Activated effector memory CD4-positive, alpha-beta T cell treated with anti-CD3 and anti-CD28 coated beads, Interleukin-2, amount 50 U/mL, for 16 hours (primary cell): ENCODE results near the gene HS1BP3.
A peak's percentile ranks its signal among the peaks of the same experiment; 100 is the strongest.

Experiments used
- DNase-seq: peaks from one replicate; pipeline ENCODE4 v3.0.0-alpha.2; 2020

Gene HS1BP3

GRCh38 chr2:20582600-20583221, 68.2 kb downstream of the HS1BP3 start:
- no peak for DNase-seq

GRCh38 chr2:20580690-20581437, 70.0 kb downstream of the HS1BP3 start:
- no peak for DNase-seq

- no peak for DNase-seq
These were observed 71.0 kb downstream of the HS1BP3 start for GRCh38 chr2:20579866-20580265.

DNA sequence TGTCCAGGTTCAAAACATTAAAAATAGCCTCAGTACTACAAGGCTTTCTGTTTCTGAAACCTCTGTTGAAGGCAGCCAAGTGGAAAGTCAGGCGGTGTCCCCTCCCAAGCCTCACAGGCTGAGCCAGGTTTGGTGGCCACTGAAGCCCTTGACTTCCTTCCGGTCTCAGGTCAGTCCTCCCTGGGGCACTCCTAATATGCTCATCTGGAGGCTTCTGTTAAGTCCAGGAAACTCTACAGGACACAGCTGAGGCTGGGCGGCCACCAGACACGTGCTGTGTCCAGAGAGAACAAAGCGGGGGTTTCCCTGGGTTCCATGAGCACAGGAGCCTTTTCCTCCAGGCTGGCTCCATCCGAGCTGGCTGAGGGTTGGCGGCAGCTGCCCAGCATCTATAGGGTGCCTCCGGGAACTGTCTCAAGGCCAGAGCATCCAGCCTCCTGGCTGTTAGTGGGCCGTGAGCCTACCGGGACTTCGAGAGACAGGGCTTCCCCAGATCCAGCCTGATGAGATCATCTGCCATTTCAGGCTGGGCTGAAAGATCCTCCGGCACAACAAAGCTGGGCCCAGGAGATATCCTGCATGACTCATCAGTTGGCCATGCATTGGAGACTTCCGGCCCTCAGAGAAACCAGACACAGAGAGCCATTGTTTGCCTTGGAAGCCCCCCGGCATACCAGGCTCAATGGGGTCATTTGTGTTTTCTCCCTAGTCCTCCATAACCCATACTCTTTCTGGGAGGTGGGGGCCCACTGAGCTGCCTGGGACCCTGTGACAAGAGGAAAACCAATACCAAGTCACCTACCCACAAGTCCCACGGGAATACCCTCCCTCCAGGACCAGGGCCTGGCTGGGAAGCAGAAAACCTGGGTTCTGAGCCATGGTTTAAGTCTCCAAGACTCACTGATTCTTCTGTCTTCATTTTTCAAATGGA, 71.7 kb downstream of the HS1BP3 start:
- DNase-seq: no peak

GRCh38 chr2:20578266-20578894, 72.5 kb downstream of the HS1BP3 start:
- no peak for DNase-seq

DNA sequence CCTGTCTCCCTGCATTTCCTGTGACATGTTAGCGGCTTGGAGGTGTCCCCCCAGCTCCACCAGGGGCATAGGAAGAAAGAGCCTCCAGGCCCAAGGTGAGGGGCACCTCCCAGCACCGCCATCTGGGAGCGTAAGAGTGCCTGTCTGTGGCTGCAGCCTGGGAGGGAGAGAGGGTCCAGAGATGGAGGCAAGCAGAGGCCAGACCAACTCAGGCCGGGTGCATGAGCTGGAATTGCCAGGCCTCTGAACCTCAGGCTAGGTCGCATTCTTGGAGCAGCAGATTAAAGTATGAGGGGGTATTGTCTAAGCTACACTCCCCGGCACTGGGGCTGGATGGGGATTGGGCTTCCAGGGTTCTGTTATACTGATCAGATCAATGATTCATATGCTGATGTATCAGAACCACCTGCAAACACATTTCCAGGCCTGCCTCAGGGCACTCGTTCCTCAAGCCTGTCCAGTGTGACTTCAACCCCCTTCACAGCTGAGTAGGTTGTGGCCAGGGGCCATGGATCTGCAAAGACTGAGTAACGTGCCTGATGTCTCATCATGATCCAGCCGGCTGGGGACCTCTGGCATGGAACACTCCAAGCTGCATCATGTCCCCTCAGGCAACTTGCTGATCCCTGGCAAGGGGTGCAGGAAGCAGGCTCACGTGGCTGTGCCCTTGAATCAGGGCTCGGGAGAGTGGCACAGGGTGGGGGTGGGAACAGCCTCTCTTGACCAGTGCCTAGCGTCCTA, 73.2 kb downstream of the HS1BP3 start:
- DNase-seq: no peak

- peak; percentile 67 for DNase-seq
These were observed 74.2 kb downstream of the HS1BP3 start for GRCh38 chr2:20576598-20577115.

DNA sequence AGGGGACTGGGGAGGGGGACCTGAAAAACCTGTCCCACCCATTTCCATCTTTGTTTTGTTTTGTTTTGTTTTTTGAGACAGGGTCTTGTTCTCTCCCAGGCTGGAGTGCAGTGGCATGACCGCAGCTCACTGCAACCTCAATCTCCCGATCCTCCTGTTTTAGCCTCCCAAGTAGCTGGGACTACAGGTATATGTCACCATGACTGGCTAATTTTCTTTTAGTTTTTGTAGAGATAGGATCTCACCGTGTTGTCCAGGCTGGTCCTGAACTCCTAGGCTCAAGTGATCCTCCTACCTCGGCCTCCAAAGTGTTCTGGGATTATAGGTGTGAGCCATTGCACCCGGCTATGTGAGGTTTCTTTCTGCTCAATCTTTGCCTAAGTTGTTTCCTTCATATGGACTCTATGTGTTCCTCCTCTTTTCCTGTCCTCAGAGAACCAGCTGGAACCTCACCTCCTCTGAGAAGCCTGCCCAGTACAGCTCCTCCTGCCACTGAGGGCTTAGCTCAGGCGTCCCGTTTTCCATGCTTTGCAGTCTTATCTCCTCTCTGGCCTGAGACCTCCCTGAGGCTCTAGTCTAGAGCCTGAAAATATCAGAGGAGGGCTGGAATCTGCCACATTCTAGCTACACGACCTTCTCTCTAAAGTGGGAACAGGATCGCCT, 74.8 kb downstream of the HS1BP3 start:
- no peak for DNase-seq

GRCh38 chr2:20575414-20575813, 75.5 kb downstream of the HS1BP3 start:
- DNase-seq: no peak

DNA sequence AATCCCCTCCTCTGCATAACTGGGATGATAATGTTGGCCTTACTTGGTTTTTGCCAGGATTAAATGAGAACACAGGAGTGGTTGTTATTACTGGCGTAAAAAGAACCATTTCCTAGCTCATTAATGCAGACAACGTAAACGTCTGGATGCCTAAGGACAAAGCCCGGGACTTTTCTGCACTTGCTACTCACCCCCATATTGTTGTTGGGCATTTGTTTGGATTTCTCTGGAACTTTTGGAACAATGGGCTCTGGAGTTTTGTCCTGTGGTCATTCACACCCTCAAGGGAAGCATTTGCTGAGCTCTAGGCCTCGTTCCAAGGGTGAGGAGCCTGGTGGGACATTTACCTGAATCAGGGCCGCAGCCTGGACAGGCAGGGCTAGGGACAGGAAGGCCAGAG, 76.0 kb downstream of the HS1BP3 start:
- no peak for DNase-seq

- no peak for DNase-seq
These were observed 76.4 kb downstream of the HS1BP3 start for GRCh38 chr2:20574423-20574911.

DNA sequence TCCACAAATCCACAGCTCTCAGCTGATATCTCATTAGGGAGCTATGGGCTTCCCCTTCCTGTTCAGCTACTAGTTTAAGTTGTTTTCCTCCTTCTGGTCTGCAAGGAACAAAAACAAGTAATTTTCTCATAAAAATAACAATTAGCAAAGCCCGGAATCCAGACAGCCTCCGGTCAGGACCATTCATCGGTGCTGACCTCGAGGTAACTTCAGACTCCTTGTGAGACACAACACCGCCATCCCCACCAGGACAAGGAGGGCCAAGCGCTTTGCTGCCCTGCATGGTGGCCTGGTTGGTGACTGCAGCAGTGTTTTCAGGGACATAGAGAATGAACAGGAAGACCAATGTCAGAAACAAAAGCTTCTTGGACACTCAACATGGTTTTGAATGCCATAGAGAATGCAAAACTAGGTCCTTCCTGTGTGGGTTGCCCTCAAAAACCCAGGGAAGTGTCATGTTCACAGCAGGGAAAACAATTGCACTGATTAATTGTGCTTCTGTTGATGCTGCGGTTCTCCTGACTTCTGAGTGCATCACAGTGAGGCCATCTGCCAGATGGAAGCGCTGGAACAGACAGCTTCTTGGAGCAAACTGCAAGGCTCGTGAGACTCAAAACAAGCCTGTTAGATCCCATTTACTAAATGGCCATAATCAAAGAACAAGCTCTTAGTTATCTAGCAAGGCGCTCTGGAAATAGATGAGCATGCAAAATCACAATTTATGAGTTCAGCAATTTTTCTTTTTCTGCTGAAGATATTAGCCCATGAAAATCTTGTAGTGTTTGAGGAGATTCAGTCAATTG, 77.1 kb downstream of the HS1BP3 start:
- DNase-seq: no peak

DNA sequence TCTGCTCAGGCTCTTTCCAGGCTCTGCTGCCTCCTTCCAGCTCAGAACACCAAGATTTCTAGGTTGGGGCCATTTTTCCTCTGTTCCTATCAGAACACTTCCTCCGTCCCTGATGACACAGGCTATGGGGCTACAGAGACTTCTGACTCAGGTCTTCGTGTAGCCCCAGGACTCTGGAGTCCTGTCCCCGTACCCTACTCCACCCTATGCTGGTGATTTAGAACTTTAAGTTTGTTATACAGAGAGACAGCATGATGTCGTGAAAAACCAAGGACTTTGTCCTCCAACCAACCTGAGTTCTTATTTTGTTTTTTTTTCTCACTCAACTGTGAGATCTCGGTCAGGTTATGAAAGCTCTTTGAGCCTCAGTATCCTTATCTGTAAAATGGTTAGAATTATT, 78.7 kb downstream of the HS1BP3 start:
- DNase-seq: no peak

DNA sequence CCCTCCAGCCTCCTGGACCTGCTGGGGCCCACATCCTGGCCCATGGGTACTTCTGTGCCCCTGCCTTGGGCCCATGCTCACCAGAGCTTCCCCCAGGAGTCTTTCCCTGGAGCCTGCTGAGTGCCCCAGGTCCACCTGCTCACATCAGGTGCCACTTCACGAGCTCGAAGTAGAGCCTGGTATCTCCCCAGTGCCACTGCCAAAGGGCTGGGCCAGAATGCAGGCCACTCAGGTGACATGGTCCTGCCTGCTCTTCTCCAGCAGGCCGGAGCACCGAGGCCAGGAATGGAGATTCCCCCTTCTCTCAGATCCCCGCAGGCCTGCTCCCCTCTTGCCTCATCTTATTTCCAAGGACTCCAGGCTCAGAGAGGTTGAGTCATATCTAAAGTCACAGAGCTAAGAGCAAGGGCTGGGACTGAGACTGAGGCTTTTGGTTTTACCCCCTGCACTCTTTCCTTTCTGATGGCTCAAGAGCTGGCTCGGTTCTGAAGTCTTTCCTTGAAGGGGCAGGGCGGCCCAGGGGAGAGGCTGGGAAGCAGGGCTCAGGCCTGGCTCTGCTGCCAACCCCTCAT, 79.2 kb downstream of the HS1BP3 start:
- DNase-seq: no peak

GRCh38 chr2:20571231-20571630, 79.7 kb downstream of the HS1BP3 start:
- no peak for DNase-seq

- no peak for DNase-seq
These were observed 80.6 kb downstream of the HS1BP3 start for GRCh38 chr2:20570249-20570648.

DNA sequence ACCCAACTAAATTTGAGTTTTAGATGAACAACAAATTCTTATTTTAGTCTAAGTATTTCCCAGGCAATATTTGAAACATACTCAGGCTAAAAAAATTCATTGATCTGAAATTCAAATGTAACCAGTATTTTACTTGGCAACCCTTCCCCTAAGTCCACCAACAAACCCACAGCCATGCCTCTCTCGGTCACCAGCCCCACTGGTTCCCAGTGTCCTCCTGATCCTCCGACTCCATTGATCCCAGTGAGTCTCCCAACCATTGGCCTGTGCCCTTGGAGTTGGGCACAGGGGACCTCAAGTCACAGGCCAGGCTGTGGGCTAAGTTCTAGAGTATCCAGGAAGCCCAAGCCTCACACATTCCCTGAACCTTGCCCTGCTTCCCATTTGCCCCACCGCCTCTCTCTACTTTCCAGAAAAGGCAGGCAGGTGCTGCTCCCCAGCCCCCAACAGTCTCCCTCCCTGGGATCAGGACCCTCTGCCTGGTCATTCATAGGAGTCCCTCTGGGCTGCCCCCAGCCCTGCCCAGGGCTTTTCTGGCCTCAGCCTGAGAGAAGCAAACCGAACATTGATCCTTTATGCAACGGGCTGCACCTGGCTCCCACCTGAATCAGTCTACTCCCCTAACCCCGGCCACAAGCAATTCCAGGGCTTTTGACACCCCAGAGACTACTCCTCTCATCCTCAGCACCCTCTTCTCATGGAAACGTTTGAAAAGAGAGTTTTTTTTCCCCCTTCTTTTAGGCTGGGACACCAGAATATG, 81.3 kb downstream of the HS1BP3 start:
- DNase-seq: no peak

DNA sequence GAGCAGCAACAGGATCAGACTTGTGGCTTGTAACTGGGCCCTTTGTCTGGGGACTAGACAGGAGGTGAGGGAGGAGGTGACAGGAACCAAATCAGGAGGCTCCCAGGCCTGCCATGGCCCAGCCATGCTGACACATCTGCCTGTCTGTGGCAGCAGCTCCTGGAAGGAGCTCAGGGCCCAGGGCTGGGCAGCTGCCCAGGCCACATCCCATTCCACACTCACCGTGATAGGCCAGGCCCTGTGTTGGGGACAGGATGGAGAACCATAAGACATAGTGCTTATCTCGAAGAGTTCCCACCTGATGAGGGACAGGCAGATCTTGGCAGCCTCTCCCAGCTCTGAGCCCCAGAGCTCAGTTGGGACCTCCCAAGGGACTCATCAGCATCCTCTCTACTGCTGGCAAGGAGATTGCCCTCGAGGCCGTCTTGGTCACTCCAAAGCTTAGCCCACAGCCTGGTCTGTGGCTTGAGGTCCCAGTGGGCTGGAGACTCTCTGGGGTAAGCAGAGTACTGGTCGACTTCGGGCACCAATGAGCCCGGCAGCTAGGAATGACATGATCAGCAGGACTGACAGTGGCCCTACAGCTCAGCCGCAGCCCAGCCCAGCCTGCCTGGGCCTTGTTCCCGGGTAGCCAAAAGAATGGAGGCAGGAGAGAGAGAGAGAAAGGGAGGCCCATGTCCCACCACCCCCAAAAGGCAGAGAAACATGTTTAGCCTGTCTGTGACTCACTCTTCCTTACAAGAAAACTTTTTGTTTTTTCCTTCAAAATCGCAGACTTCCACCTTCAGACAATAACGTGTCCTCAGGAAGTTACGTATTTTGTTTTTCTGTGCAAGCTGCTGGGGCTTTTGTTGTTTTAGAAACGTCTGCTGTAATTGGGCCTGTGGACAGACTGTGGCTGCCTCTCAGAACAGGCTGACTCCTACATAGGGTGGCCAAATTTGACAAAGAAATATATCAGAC, 82.1 kb downstream of the HS1BP3 start:
- DNase-seq: no peak

- DNase-seq: no peak
These were observed 83.0 kb downstream of the HS1BP3 start for GRCh38 chr2:20567926-20568179.
